ENCODE measurements around the gene PRDM15.

The PRDM15 gene

DNA sequence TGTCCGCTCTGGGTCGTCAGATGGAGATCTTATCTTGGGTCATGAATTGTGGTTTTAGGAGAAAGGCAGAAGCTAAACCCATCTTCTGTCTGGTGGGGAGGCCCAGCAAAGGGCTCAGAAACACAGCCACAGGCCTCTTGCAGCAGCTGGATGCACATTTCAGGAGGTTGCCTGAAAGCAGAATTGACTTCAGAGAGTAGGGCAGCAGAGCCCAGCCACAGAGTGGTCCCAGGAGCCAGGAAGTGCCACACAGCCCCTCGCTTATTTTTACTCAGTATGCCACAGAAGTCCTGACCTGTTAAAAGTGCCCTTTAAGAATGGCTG is 104.0 kb downstream of the PRDM15 start:
- DNase-seq = no peak

DNA sequence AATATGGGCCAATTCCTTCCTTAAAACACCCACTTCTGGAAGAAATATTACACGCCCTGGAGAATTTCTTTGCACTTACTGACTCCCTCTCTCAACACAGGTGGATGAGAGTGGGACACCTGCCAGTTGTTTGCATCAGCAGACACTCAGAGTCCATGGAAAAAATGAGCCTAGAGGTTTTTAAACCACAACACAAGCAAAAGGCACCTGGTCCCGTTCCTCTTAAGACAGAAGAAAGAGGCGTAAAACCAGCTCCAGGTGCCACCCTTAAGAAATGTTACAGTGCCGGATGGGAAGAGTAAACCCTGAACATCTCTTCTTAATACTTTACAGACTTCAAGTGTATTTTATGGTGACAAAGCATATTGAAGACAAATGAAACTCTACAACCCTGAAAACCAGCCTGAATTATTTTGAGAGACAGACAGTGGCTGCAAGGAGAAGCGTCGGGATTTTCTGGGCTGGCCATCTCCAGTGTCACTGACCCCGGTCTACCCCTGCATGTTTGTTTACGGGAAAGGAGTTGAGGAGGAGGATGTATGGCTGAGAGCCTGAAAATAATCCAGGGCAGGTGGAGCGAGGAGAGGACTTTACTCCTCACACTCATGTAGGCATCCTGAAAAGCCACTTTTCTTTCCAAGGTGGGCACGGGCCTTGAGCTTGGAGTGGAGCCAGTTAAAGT is 104.5 kb downstream of the PRDM15 start:
- no peak for DNase-seq

DNA sequence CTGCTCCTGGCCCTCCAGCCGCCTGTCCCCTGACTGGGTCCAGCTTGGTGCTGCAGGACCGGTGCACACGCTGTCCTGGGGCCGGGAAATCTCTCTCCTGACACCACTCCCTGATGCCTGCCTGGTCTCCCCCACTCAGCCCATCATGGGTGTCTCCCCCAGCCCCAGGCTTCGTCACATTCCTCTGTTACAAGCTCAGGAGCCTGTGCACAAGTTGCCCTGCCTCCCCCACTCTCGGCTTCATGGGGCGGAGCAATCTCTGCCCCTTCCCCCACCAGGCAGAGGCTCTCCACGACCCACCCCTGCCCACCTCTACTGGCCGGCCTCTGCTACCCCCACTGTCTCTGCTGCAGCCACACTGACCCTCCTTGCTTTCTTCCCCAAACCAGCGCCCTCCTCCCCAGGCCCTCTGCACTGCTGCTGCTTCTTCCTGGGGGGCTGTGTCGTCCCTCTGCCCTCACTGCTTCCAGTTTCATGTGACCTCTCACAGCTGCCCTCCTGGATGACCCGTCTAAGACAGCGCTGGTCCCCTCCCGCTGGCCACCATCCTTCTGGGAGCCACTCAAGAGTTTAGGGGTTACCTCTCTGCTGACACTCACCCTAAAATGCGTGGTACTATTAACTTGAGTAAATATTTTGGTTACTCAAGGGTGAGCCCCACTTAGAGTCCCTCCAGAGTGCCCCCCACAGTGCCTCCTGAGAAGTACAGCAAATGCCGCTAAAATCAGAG is 106.6 kb downstream of the PRDM15 start:
- DNase-seq = no peak

DNA sequence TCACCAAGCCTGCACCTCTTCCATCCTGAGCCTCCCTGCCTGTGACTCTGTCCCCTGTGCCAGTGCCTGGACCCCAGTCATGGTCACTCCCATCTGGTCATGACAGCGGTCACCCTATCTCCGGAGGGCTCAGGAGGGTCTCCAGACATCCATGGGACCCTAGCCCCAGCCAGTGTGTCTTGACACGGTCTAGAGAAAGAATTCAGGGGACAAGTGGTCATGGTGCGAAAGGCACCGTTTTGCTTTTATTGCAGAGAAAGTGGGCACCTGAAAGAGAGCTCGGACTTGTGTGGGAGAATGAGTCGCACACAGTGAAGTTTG is 107.6 kb downstream of the PRDM15 start:
- no peak for DNase-seq

DNA sequence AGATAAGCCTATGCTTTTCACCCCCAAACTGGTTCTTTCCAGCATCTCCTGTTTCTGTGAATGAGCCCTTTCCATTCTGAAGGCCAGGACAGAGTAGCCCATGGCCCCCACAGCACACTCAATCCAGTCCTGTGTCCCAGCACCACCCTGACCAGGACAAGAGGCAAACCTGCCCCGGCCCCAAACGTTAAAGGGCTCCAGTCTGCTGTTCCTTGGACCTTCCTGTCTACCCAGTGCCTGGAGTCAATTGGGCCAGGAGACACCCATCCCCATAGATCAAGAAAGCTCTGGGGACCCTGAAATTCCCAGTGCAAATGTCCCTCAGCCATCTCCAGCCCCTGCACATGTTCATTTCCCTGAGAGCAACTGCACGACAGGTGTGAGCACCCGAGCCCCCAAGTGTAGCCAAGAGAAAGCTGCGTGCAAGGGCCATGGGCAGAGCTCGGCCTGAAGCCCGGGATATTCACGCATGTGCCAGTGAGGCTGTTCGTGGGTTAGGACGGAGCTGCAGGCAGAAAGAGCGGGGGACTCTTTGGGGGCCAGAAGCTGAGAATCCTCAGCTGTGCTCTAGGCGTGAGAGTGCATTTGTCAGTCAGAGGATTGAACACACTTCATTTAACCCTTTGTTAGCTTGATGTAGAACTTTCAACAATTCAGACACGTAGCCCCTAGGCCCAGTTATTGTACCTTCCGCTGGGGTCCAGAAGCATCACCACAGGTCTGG is 108.1 kb downstream of the PRDM15 start:
- no peak for DNase-seq

DNA sequence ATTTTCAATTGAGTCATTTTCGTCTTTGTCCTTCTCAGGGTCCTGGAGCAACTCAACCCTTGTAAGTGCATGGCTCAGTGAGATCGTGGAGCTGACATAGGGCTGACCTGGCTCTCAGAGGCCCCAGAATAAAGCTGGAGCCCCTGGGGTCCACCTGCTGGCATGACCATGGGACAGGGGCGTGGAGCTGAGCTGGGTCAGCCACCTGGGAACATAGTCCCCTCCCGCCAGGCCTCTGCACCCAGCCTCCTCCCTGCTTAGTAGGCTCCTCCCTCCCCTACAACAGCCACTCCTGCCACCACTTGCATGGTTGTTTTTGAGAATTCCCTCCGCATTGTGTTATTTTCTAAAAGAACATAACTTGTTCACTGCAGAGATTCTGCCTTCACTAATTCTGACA is 109.2 kb downstream of the PRDM15 start:
- DNase-seq = no peak

DNA sequence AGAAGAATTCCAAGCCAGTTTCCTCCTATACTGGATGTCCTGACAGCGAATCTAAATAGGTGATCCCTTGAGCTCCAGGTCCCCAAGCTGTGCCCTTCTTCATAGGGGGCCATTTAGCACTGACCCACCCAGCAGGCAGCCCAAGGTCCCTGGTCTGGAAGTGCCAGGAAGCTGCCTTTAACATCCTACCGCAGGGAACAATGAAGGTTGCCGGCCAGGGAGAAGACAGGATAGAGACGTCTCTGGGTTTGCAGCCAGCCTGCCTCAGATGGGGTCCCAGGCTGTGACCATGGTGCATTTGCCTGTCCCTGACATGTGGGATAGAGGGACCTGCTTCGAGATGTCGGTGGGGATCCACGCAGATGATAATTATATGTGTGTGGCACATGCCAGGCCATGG is 109.6 kb downstream of the PRDM15 start:
- DNase-seq = no peak

DNA sequence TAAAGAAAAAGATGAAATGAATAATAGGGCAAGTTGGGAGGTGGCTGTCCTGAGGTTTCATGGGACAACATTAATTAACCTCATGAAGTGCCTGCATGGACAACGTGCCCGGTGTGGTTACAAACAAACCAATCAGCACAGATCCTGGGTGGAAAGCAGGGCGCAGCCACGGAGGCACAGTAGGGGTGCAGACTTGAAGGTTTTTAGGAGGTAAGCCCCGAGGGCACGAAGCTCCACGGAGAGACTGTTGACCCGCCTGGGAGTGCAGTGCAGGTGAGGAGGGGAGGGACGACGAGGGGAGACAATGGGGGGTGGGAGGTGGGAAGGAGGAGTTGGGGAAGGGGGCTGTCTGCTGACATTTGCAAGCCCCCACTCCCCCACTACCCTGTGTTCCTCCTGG is 110.0 kb downstream of the PRDM15 start:
- DNase-seq = no peak

DNA sequence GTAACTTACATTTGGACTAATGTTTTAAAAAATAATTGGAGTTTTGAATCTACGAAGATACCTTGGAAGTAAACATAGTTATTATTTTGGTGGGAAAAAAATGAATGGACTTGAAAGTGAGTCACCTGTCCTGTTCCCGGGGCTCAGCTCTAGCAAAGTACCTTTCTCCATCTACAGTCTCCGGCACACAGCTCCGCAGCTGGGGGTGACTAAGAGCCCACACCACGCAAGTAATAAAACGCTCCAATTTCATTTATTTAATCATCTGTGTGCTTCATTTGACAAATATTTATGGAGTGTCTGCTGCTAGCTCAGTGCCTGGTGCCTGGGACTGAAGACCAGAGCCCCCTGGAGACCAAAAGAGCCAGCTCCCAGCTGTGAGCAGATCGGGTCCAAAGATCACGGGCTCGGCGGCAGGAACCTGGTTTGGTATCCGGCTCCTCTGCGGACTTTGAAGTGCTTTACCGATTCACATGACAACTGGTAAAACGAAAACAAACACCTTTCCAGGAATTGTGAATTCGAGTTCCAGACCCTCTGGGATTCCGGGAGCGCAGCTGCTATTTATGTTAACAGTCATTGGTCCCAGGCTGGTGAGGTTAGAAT is 110.6 kb downstream of the PRDM15 start:
- peak in 1 of 2 donors; percentile 40 for DNase-seq

DNA sequence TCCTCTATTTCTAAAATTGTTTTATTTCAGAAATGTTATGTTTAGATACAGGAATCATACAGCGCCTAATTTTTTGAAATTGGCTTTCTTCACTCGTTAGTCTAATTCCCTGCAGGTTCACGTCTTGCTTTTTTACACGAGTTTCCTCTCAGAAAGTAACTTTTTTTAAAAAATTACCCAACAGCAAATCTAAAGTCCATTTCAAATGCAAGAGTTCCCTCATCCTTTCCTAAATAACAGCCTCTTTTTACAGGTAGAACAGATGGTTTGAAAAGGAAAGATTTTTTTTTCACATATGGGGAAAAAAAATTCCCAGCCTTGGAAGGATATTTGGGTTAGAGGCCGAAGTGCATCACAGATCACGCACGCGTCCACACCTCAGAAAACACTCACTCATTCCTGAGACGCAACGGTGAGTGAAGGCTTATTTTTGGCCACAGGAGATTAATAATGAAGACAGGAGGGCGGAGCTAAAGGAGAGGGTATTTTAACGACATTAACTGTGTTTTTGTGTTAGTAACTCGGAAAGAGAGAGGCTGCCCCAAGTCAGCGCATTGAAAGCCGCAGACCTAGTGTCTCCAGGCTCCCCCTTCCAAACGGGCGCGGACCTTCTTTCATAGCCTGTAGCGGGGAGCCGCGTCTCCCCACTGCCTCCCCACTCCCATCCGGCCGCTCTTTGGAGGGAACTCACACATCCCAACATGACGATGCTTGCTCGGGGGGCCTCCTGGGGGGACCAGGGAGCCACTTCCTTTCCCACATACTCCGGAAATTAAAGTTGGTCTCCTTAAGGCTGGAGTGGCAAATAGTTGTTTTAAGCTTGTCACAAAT is 111.3 kb downstream of the PRDM15 start:
- DNase-seq = peak in 1 of 2 donors; percentile 12

DNA sequence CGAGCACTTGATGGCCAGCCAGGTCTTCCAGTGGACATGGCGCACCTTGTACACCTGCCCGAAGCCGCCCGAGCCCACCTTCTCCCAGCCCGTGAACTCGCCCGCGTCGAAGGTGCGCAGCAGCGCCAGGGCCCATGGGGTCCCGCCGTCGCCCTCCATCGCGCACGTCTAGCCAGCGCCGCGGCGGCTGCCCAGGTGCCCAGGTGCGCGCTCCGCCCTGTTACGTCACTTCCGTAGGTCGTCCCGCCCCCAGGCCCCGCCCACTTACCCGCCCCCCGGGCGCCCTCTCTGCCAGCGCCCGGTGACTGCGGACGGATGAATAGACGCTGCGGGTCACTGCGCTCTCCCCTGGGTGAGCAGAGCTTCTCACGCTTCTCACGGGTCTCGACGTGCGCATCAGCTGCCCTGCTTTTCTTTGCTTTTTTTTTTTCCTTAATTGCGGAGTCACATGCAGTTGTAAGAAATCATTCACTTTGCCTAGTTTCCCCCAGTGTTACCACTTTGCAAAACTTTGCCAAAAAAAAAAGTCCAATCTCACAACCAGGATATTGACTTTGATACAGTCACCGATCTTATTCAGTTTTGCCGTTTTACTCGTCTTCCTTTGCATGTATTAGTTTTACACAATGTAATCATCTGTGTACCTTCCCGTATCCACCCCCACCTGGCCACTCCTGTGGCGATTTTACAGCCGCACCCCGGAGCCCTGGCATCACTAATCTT is 112.1 kb downstream of the PRDM15 start, which contains the start of gene RIPK4:
TSS of gene RIPK4 (minus strand) at position 170 of the 723 bp plus-strand sequence. CDS start at position 159, 11 bp downstream.
- DNase-seq = peak; percentile 50 to 74

DNA sequence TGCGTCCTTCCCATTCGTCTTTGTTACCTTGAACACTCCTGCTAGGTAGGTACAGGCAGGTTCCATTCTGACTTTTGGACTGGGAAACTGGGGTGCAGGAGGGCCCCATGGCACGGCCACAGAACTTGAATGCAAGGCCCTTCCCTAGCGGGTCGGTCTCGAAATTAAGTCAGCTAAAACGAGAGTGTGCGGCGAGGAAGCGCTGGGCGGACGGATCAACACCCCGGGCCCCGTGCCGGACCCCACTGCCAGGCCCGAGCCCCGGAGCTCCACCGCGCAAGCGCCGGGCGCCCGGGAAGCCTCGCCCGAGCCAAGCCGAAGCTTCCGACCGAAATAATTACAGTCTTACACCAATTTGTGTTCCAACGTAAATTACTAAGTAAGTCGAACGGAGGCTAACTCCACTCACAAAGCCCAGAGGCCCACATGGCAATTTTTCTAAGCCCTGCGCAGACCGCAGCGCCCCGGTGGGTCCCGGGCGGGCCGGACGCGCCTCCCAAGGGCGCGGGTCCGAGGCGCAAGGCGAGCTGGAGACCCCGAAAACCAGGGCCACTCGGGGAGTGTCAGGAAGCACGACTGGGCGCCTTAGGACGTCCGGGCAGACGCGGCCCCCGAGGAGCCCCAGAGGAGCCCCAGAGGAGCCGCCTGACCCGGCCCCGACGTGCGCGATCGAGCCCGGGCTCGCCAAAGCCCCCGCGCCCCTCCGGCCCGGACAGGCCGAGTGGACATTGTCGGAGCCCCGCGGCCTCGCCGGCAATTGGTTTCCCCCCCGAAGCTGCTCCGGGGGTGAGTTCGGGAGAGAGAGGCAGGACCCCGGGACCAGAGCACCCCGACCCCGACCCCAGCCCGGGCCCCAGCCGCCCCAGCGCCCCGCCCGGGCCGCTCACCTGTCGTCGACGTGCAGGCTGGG is 112.9 kb downstream of the PRDM15 start:
- DNase-seq = no peak

DNA sequence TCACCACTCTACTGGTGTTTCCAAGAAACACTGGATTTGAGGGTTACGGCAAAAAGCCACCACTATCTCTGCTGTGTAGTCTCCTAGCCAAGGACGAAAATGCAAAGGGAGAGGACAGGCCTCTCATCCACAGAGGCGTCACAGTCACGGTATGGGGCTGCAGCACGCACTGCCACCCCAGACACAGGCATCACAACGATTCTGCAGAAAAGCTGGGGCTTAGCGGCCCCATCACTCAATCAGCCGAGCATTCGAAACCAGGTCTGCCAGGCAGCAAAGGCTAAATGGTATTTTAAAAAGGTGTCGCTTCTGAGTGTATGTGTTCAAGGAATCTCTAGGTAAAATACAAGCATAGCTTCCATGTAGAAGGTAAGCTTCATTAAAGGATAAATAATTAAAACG is 113.7 kb downstream of the PRDM15 start:
- no peak for DNase-seq

DNA sequence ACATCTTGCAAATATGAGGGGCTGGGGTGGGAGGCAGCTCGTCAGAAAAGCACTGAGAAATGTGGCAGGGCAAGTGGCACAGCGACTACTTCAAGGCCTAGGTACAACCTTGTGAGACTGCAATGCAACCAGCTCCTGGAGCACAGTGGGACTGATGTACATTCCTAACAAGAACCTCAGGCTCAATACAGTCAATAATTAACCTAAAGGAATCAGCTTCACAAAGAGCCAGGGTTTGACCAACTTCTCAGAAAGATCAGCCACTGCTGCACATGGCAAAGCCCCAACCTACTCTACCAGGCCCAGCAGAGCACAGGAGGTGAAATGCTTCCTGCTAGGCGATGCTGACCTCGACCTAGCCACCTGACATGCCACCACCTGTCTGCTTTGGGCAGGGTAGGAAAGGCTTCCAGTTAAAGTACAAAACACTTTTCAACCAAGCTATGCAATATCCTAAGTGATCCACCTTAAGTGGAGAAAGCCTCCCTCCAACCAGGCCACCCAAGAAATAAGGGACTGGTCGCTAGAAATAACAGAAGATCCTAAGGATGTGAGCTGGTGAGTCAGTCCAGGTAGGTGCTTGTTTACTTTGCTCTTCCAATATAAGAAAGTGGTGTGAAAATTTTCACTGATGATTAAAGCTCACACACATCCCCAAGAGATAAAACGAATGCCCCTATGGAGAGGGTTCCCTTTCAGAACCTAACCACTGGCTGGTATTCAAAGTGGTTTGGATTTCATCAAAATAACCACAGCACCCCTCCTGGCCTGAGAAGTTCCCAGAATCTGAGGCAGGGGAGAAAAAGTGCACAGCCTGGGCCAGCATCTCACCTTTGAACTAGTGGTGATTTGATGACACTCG is 114.4 kb downstream of the PRDM15 start:
- DNase-seq = no peak

DNA sequence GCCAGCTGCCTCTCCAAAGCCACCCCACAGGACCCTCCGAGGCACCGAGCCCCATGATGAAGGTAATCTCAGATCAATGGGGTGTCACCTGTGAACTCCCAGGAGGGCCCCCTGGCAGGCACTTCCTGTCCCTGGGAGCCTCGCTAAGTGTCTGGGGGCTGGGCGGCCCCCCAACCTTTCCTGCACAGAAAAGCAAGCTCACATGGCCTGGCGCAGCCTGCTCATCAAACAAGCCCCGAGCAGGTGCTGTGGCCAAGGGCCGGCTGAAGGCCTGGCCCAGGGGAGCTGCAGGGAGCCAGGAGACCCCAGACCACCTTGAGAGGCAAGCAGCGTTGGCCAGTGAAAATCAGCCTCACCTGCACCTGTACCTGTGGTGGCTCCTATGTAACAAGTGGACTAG is 115.1 kb downstream of the PRDM15 start:
- no peak for DNase-seq

DNA sequence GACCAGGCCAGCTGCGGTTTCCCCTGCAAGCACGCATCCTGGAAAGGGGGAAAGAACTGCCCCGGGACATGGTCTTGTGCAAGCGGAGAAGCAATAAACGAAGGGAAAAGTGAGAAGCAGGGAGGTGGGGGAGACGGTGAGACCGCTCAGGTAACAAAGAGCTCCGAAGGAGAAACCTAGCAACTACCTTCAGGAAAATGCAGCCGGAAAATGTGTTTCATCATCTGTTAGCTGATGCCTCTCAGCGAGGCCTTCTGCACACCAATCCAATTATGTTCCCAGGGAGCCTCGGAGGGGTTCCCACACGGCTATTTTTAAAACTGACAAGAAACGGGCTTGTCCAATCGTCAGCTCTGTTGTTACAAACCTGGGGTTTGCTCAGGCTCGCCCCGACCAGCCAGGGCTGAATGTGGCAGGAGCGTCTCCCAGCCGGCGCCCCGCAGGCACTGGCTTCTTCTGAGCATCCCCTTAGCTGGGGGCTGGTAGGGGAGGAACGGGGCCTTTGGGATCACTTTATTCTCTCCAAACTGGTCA is 115.7 kb downstream of the PRDM15 start:
- DNase-seq = no peak

DNA sequence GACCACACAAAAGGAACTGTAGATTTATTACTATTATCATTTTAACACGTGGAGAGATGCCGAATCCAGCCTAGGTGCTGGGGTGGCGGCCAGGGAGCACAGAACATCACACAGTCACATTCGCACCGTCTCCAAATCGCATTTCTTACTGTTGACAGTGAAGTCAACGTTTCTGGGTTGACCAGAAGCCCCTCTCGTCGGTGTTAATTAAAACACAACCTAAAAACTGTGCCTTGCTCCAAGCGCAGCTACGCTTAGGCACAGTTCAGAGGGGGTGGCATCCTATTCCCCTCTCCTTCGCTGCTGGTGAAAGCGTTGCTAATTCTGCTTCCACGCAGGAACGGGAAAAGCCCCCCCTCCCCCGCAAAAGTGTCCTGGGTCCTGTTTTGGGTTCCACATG is 116.4 kb downstream of the PRDM15 start:
- no peak for DNase-seq

DNA sequence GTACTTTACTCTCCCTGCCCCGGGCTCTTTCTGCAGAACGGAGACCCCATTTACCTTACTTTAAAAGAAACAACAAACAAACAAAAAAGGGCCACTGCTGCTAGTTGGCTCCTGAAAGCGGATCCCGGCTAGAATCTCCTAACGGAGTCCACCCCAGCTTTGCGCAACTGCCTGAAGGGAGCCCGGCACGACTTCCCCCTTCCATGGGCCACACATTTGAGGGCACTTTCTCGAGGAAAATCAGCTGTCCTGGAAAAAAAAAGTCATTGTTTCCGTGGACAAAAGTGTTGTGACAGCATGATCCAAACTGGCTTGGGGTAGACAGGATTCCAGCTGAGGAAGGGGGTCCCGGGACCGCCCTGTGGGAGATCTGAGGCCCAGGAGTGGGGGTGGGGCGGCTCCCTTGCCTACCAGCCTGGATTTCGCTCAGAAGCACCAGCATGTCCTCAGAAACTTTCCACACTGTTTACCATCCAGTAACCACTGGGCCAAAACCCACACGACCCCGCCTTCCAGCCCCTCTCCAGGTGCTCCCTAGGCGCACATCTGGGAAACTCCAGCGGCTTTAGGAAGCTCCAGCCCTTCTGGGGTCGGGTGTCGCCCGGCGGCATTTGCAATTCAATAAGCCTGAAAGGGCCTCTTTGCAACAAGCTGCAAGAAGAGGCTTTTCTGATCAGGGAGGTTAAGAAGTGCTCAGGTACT is 117.1 kb downstream of the PRDM15 start:
- DNase-seq = no peak
